ENCODE measurements around the gene KRT32. TPM values are rescaled to one million over a fixed set of nuclear protein-coding genes. Genes with fewer than 3 reads are reported as not detected.
"Not testable (repeated sequence)": the region's sequence is repeated elsewhere in the genome, so short reads cannot be mapped to it uniquely, and the experiment has no call there.

Gene KRT32
- total RNA-seq, 1 donor from 2014 or later: not detected

GRCh38 chr17:41434005-41434404 is 33.2 kb downstream of the KRT32 start:
- no peak for FAIRE-seq
- DNase-seq (ENCODE audit: low spot score in 2 of 2): no peak

GRCh38 chr17:41433586-41433985 is 33.6 kb downstream of the KRT32 start:
- FAIRE-seq (no peak), DNase-seq (ENCODE audit: low spot score in 2 of 2) (no peak)

GRCh38 chr17:41430376-41430775 is 36.8 kb downstream of the KRT32 start:
- not testable (repeated sequence) for FAIRE-seq; DNase-seq (ENCODE audit: low spot score in 2 of 2)

DNA sequence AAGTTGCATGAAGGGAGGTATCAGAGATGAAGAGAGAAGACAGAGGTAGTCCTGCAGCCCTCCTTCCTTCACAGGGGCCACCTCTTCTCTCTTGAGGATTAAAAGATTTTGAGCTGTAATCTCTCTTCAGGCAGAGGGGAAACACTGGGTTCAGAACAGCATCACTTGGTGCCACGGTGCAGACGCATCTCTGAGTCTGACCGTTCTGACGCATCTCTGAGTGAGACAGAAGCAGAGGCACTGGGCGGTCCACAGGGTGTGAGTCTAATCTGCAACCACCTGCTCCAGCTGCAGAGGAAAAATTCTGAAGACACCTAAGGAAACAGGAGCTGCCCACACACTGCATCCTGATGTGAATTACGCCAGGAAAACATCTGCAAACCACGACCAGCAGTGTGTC is 37.5 kb downstream of the KRT32 start:
- FAIRE-seq (no peak), DNase-seq (ENCODE audit: low spot score in 2 of 2) (no peak)

DNA sequence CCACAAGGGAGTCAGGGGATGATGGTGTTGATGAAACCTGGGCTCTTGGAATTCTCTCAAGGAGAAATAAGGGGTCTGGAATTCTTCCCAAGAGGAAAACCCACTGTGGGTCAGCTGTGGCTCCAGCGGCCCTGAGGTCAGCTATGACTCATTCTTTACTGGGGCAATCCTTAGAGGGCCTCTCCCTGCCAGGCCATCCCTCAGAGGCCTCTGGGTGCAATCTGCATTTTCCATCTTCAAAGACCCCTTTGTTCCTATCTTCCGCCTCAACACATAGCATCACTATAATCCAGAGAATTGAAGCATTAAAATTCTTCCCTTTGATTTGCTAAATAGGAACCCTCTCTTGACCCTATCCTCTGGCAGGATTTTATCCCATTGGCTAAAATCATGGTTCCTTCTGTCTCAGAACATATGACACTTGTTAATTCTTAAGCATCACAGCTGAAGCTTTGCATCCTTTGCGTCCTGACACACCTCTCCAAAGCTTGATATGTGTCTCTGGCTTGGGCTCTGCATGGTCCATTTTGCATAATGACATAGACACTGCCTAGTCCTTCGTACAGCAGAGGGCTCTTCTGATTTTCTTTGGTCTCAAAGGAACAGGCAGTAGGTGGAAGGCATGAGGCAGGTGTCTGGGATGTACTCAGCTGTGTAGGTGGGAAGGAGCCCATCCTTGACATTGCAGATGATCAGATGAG is 38.4 kb downstream of the KRT32 start:
- FAIRE-seq: no peak
- no peak for DNase-seq (ENCODE audit: low spot score in 2 of 2)

GRCh38 chr17:41424111-41424635 is 43.0 kb downstream of the KRT32 start, which contains the start of gene KRT37:
TSS of gene KRT37 (minus strand) at chr17:41424585. CDS start at chr17:41424523, 62 bp downstream.
- FAIRE-seq (no peak), DNase-seq (ENCODE audit: low spot score in 2 of 2) (no peak)

- DNase-seq (ENCODE audit: low spot score in 2 of 2); FAIRE-seq: not testable (repeated sequence)
Measured at GRCh38 chr17:41422586-41422985, 44.6 kb downstream of the KRT32 start.

DNA sequence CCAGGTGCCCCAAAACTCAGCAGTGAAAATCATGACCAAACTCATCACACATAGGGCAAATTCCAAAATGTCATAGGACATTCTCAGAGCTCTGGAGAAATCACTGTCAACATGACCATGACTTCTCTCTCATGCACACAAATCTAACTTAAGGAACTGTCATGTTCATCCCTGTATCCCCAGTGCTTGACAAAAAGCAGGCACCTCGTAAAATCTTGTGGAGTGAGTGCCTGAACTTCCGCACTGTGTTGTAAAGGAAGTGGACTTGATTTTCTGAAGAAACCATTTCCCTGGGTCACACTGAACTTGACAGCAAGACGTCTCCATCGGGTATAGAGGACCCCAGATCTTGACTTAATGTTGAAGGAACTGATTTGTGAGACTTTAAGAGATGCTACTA is 45.6 kb downstream of the KRT32 start:
- FAIRE-seq: no peak
- DNase-seq (ENCODE audit: low spot score in 2 of 2): no peak

DNA sequence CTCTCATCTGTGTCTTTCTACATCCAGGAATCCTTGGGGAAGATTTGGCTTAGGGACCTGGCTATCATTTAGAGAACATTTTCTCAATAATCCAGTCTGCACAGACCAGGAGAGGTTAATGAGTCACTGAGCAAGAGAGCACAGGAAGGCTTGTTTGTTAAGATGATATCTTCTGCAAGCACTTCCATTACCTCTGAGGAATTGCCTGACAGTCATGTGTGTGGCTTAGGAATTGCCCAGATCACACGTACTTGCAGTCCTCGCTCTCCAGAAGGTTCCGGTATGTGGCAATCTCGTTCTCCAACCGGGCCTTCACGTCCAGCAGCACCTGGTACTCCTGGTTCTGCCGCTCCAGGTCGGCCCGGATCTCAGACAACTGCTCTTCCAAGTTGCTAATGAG is 46.1 kb downstream of the KRT32 start:
- FAIRE-seq: no peak

GRCh38 chr17:41420134-41420533 is 47.1 kb downstream of the KRT32 start:
- FAIRE-seq: no peak
- DNase-seq (ENCODE audit: low spot score in 2 of 2): no peak

More for the DNA sequence above, 46.1 kb downstream of the KRT32 start:
- DNase-seq (ENCODE audit: low spot score in 2 of 2): no peak

- DNase-seq (ENCODE audit: low spot score in 2 of 2): no peak
- no peak for FAIRE-seq
Measured at GRCh38 chr17:41419716-41420115, 47.5 kb downstream of the KRT32 start.

GRCh38 chr17:41418116-41418860 is 48.9 kb downstream of the KRT32 start:
- DNase-seq (ENCODE audit: low spot score in 2 of 2): no peak
- FAIRE-seq: no peak

DNA sequence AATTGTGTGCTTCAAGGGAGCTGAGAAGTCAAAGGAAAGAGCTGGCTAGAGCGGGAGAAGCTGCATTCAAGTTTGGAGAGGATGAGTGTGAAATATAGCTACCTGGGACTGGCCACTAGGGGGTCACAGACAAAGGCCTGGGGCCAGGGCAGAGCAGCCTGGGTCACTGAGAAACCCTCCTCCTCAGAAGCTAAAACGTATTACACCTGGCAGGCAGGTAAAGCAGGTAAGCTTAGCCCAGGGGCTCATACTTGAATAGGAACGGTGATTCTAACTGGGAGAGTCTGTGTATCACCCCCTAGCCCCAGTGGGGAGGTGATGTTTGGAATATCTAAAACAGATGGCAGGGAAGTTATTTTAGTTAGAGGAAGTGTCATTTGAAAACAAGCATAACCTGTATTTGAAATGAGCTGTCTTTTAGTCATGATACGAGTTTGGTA is 49.6 kb downstream of the KRT32 start:
- FAIRE-seq: no peak
- no peak for DNase-seq (ENCODE audit: low spot score in 2 of 2)

DNA sequence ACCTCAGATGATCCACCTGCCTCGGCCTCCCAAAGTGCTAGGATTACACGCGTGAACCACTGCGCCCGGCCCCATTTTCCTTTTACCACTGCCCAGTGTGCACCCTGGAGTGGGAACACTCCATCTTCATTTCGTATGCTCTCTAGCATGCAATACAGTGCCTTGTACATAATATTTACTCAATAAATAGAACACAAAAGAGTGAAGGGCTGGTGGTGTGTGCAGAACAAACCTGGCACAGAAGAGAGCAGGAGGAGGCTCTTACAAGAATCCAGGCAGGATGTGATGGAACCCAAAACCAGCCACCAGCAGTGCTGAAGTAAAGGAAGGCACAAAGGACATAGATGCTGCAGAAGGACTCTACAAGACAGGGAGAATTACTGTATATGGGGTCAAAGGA is 50.1 kb downstream of the KRT32 start:
- DNase-seq (ENCODE audit: low spot score in 2 of 2) (no peak), FAIRE-seq (no peak)

GRCh38 chr17:41416479-41416878 is 50.7 kb downstream of the KRT32 start:
- FAIRE-seq (no peak), DNase-seq (ENCODE audit: low spot score in 2 of 2) (no peak)

- DNase-seq (ENCODE audit: low spot score in 2 of 2): no peak
- no peak for FAIRE-seq
Measured at GRCh38 chr17:41415833-41416335, 51.3 kb downstream of the KRT32 start.

- no peak for FAIRE-seq
Measured at GRCh38 chr17:41415411-41415810, 51.8 kb downstream of the KRT32 start.

GRCh38 chr17:41413982-41414381 is 53.2 kb downstream of the KRT32 start:
- no peak for DNase-seq (ENCODE audit: low spot score in 2 of 2)
- FAIRE-seq: no peak

More at GRCh38 chr17:41415411-41415810, 51.8 kb downstream of the KRT32 start:
- DNase-seq (ENCODE audit: low spot score in 2 of 2): no peak

GRCh38 chr17:41413353-41413957 is 53.7 kb downstream of the KRT32 start:
- FAIRE-seq (no peak), DNase-seq (ENCODE audit: low spot score in 2 of 2) (no peak)

- DNase-seq (ENCODE audit: low spot score in 2 of 2) (no peak), FAIRE-seq (no peak)
Measured at GRCh38 chr17:41411072-41411840, 55.9 kb downstream of the KRT32 start.

Measured in frontal cortex (tissue), 4 donors.